NCI-H1105 (cell line): ENCODE data around the gene CLDN7.
A peak's percentile ranks its signal among the peaks of the same experiment; 100 is the strongest.

Experiments used
- DNase-seq: peaks from one replicate; lab custom pipeline; 2025; lab: John Stamatoyannopoulos, UW

CLDN7 gene

GRCh38 chr17:7289256-7290032 lies 27.2 kb upstream of the CLDN7 start:
- no peak for DNase-seq

GRCh38 chr17:7285679-7286078 lies 23.4 kb upstream of the CLDN7 start:
- DNase-seq, result no peak

- no peak for DNase-seq
These were observed 22.6 kb upstream of the CLDN7 start for GRCh38 chr17:7284911-7285310.

GRCh38 chr17:7283471-7284216 lies 21.4 kb upstream of the CLDN7 start:
- no peak for DNase-seq

GRCh38 chr17:7282752-7283321 lies 20.6 kb upstream of the CLDN7 start:
- no peak for DNase-seq

GRCh38 chr17:7281953-7282751 lies 19.9 kb upstream of the CLDN7 start:
- peak; percentile 35 for DNase-seq

- peak; percentile 97 for DNase-seq
These were observed 19.0 kb upstream of the CLDN7 start, which contains the start of gene SLC2A4 for GRCh38 chr17:7281074-7281952. SLC2A4 (plus strand) TSS chr17:7281718; CDS start chr17:7281935, 217 bp downstream.

- DNase-seq, result peak; percentile 89
These were observed 18.3 kb upstream of the CLDN7 start for GRCh38 chr17:7280519-7281073.

- DNase-seq, result no peak
These were observed 17.2 kb upstream of the CLDN7 start for GRCh38 chr17:7279448-7279847.

GRCh38 chr17:7266784-7267183 lies 4.5 kb upstream of the CLDN7 start:
- DNase-seq, result no peak

GRCh38 chr17:7263801-7264078 lies 1.5 kb upstream of the CLDN7 start:
- DNase-seq, result no peak

GRCh38 chr17:7262935-7263800 lies 890 bp upstream of the CLDN7 start:
- DNase-seq, result peak; percentile 58

GRCh38 chr17:7261379-7262191 lies 693 bp downstream of the CLDN7 start:
- no peak for DNase-seq

- DNase-seq, result peak; percentile 59
These were observed 1.5 kb downstream of the CLDN7 start for GRCh38 chr17:7260651-7261378.

- no peak for DNase-seq
These were observed 2.1 kb downstream of the CLDN7 start for GRCh38 chr17:7260151-7260550.

- DNase-seq, result no peak
These were observed 2.8 kb downstream of the CLDN7 start for GRCh38 chr17:7259555-7259889.

GRCh38 chr17:7258731-7259554 lies 3.3 kb downstream of the CLDN7 start:
- no peak for DNase-seq
